Activated CD4-positive, alpha-beta T cell treated with anti-CD3 and anti-CD28 coated beads, Interleukin-2, amount 50 U/mL, for 4 hours (primary cell): ENCODE results near the gene LPAR2.
A peak's percentile ranks its signal among the peaks of the same experiment; 100 is the strongest.

Source experiments
- DNase-seq, 2 experiments: peaks; one replicate each; pipeline ENCODE4 v3.0.0-alpha.2; 2020

Gene LPAR2

GRCh38 chr19:19592690-19593089, 35.3 kb downstream of the LPAR2 start:
- DNase-seq: no peak

- peak; percentile 66 to 70 for DNase-seq
Measured at GRCh38 chr19:19591133-19591825, 36.7 kb downstream of the LPAR2 start.

DNA sequence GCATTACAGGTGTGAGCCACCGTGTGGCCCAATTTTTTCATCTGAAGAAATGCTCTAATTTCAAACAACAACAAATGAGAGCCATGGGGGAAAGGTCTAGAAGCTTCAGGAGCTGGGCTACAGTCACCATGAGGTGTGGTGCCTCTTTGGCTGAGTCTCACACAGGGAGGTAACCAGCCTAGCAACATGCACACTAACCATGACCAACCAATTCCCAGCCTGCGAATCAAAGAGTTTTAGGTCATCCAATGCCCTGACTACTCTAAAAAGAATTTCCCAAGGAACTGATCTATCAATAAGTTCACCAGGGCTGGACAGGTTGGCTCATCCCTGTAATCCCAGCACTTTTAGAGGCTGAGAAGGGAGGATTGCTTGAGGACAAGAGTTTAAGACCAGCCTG, 39.5 kb downstream of the LPAR2 start:
- DNase-seq: no peak

- DNase-seq: no peak
Measured at GRCh38 chr19:19587771-19588170, 40.2 kb downstream of the LPAR2 start.

DNA sequence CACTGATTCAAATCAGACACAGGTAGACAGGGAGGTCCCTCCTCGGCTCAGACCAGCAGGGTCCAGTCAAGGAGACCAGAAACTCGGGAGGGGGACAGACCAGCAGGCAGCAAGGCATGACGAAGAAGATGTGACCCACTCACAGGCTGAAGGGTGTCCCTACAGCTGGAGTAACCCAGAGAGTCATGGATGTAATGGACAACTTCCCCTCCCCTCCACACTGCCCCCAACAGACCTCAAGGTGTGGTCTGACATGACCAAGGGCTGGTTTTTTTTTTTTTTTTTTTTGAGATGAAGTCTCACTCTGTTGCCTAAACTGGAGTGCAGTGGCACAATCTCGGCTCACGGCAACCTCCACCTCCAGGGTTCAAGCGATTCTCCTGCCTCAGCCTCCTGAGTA, 43.7 kb downstream of the LPAR2 start:
- no peak for DNase-seq

- no peak for DNase-seq
Measured at GRCh38 chr19:19582471-19582870, 45.5 kb downstream of the LPAR2 start.

DNA sequence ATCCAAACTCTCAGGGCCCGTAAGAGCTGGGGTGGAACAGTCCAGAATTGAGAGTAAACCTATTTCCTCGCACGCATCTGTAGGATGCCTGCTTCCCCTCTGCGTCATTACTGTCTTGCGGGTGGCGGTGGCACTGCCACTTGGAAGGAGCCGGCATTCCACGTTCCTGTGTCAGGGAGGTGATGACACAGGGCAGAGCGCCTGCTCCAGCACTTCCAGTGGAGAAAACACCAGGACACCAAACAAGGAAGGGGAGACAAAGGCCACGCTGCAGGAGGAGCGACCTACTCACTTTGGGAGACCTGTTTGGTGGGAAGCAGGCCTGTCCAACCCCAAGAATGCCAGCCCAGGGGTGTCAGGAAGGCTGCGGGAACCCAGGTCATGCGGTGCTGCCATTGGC, 46.6 kb downstream of the LPAR2 start:
- DNase-seq: no peak

- no peak for DNase-seq
Measured at GRCh38 chr19:19580418-19580817, 47.6 kb downstream of the LPAR2 start.

DNA sequence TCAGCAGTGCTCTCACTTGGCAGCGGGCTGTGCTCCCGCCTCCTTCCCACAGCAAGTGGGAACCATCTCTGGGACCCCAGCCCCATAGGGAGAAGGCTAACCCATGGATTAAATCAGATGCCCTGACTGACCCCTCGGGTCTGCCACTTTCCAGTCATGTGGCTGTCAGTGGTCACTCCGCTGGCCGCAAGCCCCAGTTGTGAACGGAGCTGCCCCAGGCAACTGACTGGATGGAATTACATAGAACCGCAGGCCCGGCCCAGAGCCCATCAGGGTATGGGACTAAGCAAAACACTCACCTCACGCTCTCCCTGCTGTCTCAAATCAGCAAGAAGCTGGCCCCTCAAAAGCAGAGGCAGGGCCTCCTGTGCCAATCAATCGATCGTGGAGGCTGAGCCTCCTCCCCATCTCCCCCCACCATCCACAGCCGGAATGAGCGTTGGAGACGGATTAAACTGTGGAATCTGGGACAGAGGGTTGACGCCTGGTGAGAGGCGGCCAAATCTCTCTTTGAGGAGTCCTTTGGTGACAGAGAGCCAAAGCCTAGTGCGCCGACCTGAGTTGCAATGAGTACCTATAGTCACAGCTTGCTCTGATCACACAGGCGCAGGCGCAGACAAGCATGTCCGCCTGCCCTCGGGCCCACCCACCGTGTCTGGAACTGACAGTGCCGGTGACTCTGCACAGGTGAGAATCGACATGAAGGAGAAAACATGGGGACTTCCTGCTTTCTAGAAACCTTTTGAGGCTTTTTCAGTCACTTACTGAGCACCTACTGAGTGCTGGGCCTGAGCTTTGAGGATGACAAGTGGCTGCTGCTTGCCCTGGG, 48.3 kb downstream of the LPAR2 start:
- DNase-seq: no peak

DNA sequence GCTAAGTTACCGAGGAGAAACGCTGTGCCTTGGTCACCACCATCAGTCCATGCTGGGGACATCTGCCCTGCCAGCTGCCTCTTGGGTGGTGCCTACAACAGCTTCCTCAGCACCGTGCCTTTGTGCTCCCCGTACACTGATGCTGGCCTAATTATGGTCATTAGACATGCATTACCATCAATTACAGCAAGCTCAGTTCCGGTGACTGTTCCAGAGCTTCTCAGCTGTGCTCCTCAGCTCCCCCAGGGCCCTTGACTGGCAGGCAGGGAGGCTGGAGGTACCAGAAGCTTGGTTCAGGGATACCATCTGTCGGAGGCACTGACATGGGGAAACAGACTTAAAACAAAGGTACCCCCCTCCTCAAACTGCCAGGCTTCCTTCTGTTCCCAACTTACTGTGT, 49.8 kb downstream of the LPAR2 start:
- DNase-seq: no peak

GRCh38 chr19:19575411-19575810, 52.6 kb downstream of the LPAR2 start:
- no peak for DNase-seq
